ENCODE results near the gene DYSF. TPM values are rescaled to one million over a fixed set of nuclear protein-coding genes. Genes with fewer than 3 reads are reported as not detected.

DYSF gene
- polyA plus RNA-seq, 1 donor (not counting 4 experiments of a cell fraction or from before 2014, with no cell fraction given) = 8.2 TPM

DNA sequence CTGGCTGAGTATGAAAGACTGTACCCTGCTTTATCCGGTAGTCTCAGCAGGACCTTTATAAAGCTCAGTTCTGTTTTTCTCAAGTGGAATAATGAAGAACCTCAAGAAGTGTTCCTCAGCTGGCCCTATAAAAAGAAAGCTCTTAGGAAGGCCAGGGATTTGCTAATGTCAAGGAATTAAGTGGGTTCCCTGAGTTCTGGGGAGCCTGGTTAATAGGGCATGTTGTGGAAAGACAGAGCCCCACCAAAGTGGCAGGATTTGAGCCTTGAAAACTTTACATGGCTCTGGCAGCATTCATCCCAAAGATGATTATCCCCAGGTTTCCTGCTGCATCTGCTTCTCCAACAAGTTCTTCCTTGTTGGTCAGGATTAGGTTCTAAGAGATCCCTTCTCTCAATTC, 6.9 kb upstream of the DYSF start:
- Histone ChIP-seq H3K27me3 (ENCODE audit: control insufficient read depth, extremely low read depth, insufficient read depth, low read length) (no peaks in the 10 kb centered on the region), H4K20me1 (ENCODE audit: control insufficient read depth, extremely low read depth, insufficient read depth, low read length) (no peaks in the 10 kb centered on the region), H2AFZ (ENCODE audit: control insufficient read depth, low read length) (no peak overlapping the region), H3K9ac (ENCODE audit: control insufficient read depth, extremely low read depth, insufficient read depth, low read length) (no peak overlapping the region), H3K4me3 (ENCODE audit: control insufficient read depth in 2 of 3, extremely low read depth in 1 of 3, insufficient read depth in 2 of 3, low read depth in 1 of 3, low read length in 3 of 3) (no peak overlapping the region), H3K79me2 (ENCODE audit: control insufficient read depth, insufficient read depth, low read length) (no peaks in the 10 kb centered on the region), H3K27ac (ENCODE audit: control insufficient read depth, insufficient read depth, low read length) (no peak overlapping the region), H3K9me1 (ENCODE audit: control insufficient read depth, extremely low read depth, insufficient read depth, low read length) (no peaks in the 10 kb centered on the region), H3K9me3 (ENCODE audit: control insufficient read depth, low read depth, low read length) (no peaks in the 10 kb centered on the region), H3K4me2 (ENCODE audit: control insufficient read depth, extremely low read depth, insufficient read depth, low read depth, low read length) (no peak overlapping the region), H3K4me1 (ENCODE audit: control insufficient read depth, extremely low read depth, insufficient read depth, low read length) (peaks cover 5% of the 10 kb centered on the region), H3K36me3 (ENCODE audit: control insufficient read depth in 2 of 2, extremely low read depth in 1 of 2, insufficient read depth in 2 of 2, low read length in 2 of 2) (no peaks in the 10 kb centered on the region)
- dilution Hi-C loops (cut with MboI; ENCODE audit: extremely low pct_ligation_motif_present, low sequenced_read_pairs) = no loop called here
- FAIRE-seq (no peak), DNase-seq (ENCODE audit: low read depth, low spot score) (no peak)
- no peak for TF ChIP-seq CTCF (optimal IDR thresholded peaks at IDR 0.05 in 1 of 3, IDR thresholded peaks at IDR 0.05 in 1 of 3, conservative IDR thresholded peaks at IDR 0.05 in 1 of 3; ENCODE audit: extremely low read depth in 1 of 3, insufficient read depth in 2 of 3, low read length in 3 of 3)
- TF ChIP-seq EZH2 (IDR thresholded peaks at IDR 0.05; ENCODE audit: low read length) = no peak

DNA sequence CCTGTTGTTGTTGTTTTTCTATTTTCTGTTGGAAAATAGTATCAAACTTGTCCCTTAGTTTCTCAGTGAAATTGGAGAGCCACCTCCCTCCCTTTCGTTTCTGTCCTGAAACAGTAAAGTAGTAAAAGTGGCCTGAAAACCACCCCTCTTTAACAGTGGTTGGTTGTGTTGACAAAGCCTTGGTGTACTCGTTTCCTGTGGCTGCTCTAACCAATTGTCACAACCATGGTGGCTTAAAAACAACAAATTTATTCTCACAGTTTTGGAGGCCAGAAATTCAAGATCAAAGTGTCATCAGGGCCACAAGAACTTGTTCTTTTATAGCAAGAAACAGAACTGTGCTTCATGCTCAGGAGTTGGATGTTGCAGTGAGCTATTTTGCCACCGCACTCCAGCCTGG, 4.0 kb upstream of the DYSF start:
- H3K79me2 ChIP-seq (ENCODE audit: control insufficient read depth, insufficient read depth, low read length) = no peaks in the 10 kb centered on the region
- no peak overlapping the region for H3K27ac ChIP-seq (ENCODE audit: control insufficient read depth, insufficient read depth, low read length)
- dilution Hi-C loops (cut with MboI; ENCODE audit: extremely low pct_ligation_motif_present, low sequenced_read_pairs) = no loop called here
- no peak overlapping the region for H2AFZ ChIP-seq (ENCODE audit: control insufficient read depth, low read length)
- TF ChIP-seq CTCF (optimal IDR thresholded peaks at IDR 0.05 in 1 of 3, IDR thresholded peaks at IDR 0.05 in 1 of 3, conservative IDR thresholded peaks at IDR 0.05 in 1 of 3; ENCODE audit: extremely low read depth in 1 of 3, insufficient read depth in 2 of 3, low read length in 3 of 3) = no peak
- TF ChIP-seq EZH2 (IDR thresholded peaks at IDR 0.05; ENCODE audit: low read length) = no peak
- no peak overlapping the region for H3K9ac ChIP-seq (ENCODE audit: control insufficient read depth, extremely low read depth, insufficient read depth, low read length)
- H3K9me1 ChIP-seq (ENCODE audit: control insufficient read depth, extremely low read depth, insufficient read depth, low read length) = no peaks in the 10 kb centered on the region
- no peaks in the 10 kb centered on the region for H3K9me3 ChIP-seq (ENCODE audit: control insufficient read depth, low read depth, low read length)
- DNase-seq (ENCODE audit: low read depth, low spot score) (no peak), FAIRE-seq (no peak)
- H3K4me1 ChIP-seq (ENCODE audit: control insufficient read depth, extremely low read depth, insufficient read depth, low read length) = peaks cover 22% of the 10 kb centered on the region
- no peaks in the 10 kb centered on the region for H4K20me1 ChIP-seq (ENCODE audit: control insufficient read depth, extremely low read depth, insufficient read depth, low read length)
- H3K4me2 ChIP-seq (ENCODE audit: control insufficient read depth, extremely low read depth, insufficient read depth, low read depth, low read length) = no peak overlapping the region
- H3K27me3 ChIP-seq (ENCODE audit: control insufficient read depth, extremely low read depth, insufficient read depth, low read length) = no peaks in the 10 kb centered on the region
- H3K4me3 ChIP-seq (ENCODE audit: control insufficient read depth in 2 of 3, extremely low read depth in 1 of 3, insufficient read depth in 2 of 3, low read depth in 1 of 3, low read length in 3 of 3) = no peak overlapping the region
- no peaks in the 10 kb centered on the region for H3K36me3 ChIP-seq (ENCODE audit: control insufficient read depth in 2 of 2, extremely low read depth in 1 of 2, insufficient read depth in 2 of 2, low read length in 2 of 2)

Measured in keratinocyte (primary cell).